Measurements from ENCODE around the gene ACYP1.
A peak's percentile ranks its signal among the peaks of the same experiment; 100 is the strongest.

Gene ACYP1

GRCh38 chr14:75090353-75090752, 26.5 kb upstream of the ACYP1 start:
- Histone ChIP-seq H3K9me3 (ENCODE audit: insufficient read depth, low read length, severe bottlenecking) (no peaks in the 10 kb centered on the region), H3K36me3 (ENCODE audit: insufficient read depth, low read length) (peaks cover 73% of the 10 kb centered on the region), H3K27ac (ENCODE audit: low read length) (no peak overlapping the region), H3K79me2 (ENCODE audit: insufficient read depth, low read length) (no peaks in the 10 kb centered on the region), H3K4me3 (ENCODE audit: low read depth in 1 of 2, low read length in 2 of 2) (no peak overlapping the region), H3K27me3 (ENCODE audit: insufficient read depth, low read length, poor library complexity) (no peaks in the 10 kb centered on the region), H3K4me2 (ENCODE audit: insufficient read depth, low read length) (no peak overlapping the region), H3K9ac (ENCODE audit: low read depth, low read length) (no peak overlapping the region), H3K4me1 (ENCODE audit: insufficient read depth, low read length) (no peaks in the 10 kb centered on the region), H2AFZ (ENCODE audit: low read depth, low read length) (no peak overlapping the region), H4K20me1 (ENCODE audit: insufficient read depth, low read length) (no peaks in the 10 kb centered on the region)
- no peak for DNase-seq
- ATAC-seq (ENCODE audit: insufficient read depth, low read depth), result no peak
- TF ChIP-seq CTCF (IDR thresholded peaks at IDR 0.05; ENCODE audit: borderline replicate concordance, extremely low read depth, low read length, poor library complexity, severe bottlenecking) (no peak), EZH2 (IDR thresholded peaks at IDR 0.05; ENCODE audit: borderline replicate concordance, low read depth, low read length, severe bottlenecking) (no peak)

- TF ChIP-seq EZH2 (IDR thresholded peaks at IDR 0.05; ENCODE audit: borderline replicate concordance, low read depth, low read length, severe bottlenecking), result no peak
- TF ChIP-seq CTCF (IDR thresholded peaks at IDR 0.05; ENCODE audit: borderline replicate concordance, extremely low read depth, low read length, poor library complexity, severe bottlenecking), result peak; percentile 80
- Histone ChIP-seq H3K36me3 (ENCODE audit: insufficient read depth, low read length) (peaks cover 74% of the 10 kb centered on the region), H4K20me1 (ENCODE audit: insufficient read depth, low read length) (no peaks in the 10 kb centered on the region), H3K9ac (ENCODE audit: low read depth, low read length) (no peak overlapping the region), H3K79me2 (ENCODE audit: insufficient read depth, low read length) (no peaks in the 10 kb centered on the region), H3K27ac (ENCODE audit: low read length) (no peak overlapping the region), H3K4me1 (ENCODE audit: insufficient read depth, low read length) (no peaks in the 10 kb centered on the region), H3K4me3 (ENCODE audit: low read depth in 1 of 2, low read length in 2 of 2) (no peak overlapping the region), H2AFZ (ENCODE audit: low read depth, low read length) (no peak overlapping the region), H3K9me3 (ENCODE audit: insufficient read depth, low read length, severe bottlenecking) (no peaks in the 10 kb centered on the region), H3K27me3 (ENCODE audit: insufficient read depth, low read length, poor library complexity) (no peaks in the 10 kb centered on the region), H3K4me2 (ENCODE audit: insufficient read depth, low read length) (no peak overlapping the region)
- peak; percentile 45 for DNase-seq
- ATAC-seq (ENCODE audit: insufficient read depth, low read depth), result peak; percentile 79
Observed at GRCh38 chr14:75088566-75089373, 24.9 kb upstream of the ACYP1 start.

- no peak overlapping the region for H2AFZ ChIP-seq (ENCODE audit: low read depth, low read length)
- H3K36me3 ChIP-seq (ENCODE audit: insufficient read depth, low read length), result peaks cover 76% of the 10 kb centered on the region
- no peak for DNase-seq
- no peak for ATAC-seq (ENCODE audit: insufficient read depth, low read depth)
- no peaks in the 10 kb centered on the region for H4K20me1 ChIP-seq (ENCODE audit: insufficient read depth, low read length)
- no peak overlapping the region for H3K27ac ChIP-seq (ENCODE audit: low read length)
- no peak for TF ChIP-seq EZH2 (IDR thresholded peaks at IDR 0.05; ENCODE audit: borderline replicate concordance, low read depth, low read length, severe bottlenecking)
- TF ChIP-seq CTCF (IDR thresholded peaks at IDR 0.05; ENCODE audit: borderline replicate concordance, extremely low read depth, low read length, poor library complexity, severe bottlenecking), result no peak
- no peak overlapping the region for H3K4me2 ChIP-seq (ENCODE audit: insufficient read depth, low read length)
- no peaks in the 10 kb centered on the region for H3K4me1 ChIP-seq (ENCODE audit: insufficient read depth, low read length)
- H3K4me3 ChIP-seq (ENCODE audit: low read depth in 1 of 2, low read length in 2 of 2), result no peak overlapping the region
- no peaks in the 10 kb centered on the region for H3K27me3 ChIP-seq (ENCODE audit: insufficient read depth, low read length, poor library complexity)
- H3K79me2 ChIP-seq (ENCODE audit: insufficient read depth, low read length), result no peaks in the 10 kb centered on the region
- no peaks in the 10 kb centered on the region for H3K9me3 ChIP-seq (ENCODE audit: insufficient read depth, low read length, severe bottlenecking)
- no peak overlapping the region for H3K9ac ChIP-seq (ENCODE audit: low read depth, low read length)
Observed at GRCh38 chr14:75088153-75088552, 24.3 kb upstream of the ACYP1 start.

All from DND-41 (cell line).